LNCaP clone FGC (cell line): ENCODE data around the gene GGTA1.
"Not testable (repeated sequence)": the region's sequence is repeated elsewhere in the genome, so short reads cannot be mapped to it uniquely, and the experiment has no call there.

Experiments
- DNase-seq: peaks from one replicate; pipeline ENCODE4 v3.0.0-alpha.2; 2011; ENCODE audit warnings: low read depth
- H3K4me3 ChIP-seq: 2 replicates; pipeline ENCODE4 v1.5.1; 2011; ENCODE audit warnings: mild to moderate bottlenecking, low read depth, low read length, control low read depth
- CTCF ChIP-seq: IDR thresholded peaks from 2 replicates; pipeline ENCODE4 v1.5.1; 2012; ENCODE audit warnings: mild to moderate bottlenecking; ENCODE audit not compliant: control insufficient read depth, insufficient read depth; ENCODE audit errors: extremely low read depth

Gene GGTA1

GRCh38 chr9:121459513-121459912 is 40.1 kb downstream of the GGTA1 start:
- no peak overlapping the region for H3K4me3 ChIP-seq
- TF ChIP-seq CTCF: no peak
- DNase-seq: no peak

DNA sequence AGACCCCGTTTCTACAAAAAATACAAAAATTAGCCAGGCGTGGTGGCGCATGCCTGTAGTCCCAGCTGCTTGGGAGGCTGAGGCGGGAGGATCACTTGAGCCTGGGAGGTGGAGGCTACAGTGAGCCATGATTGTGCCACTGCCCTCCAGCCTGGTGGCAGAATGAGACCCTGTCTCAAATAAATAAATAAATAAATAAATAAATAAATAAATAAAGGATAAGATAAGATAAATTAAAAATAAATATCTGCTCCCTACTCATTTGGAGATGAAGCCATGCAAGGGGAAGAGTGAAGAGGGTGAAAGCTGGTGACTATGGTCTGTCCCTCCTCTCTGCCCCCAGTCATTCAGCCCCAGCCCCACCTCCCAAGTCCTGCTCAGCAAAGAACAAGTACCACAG is 41.2 kb downstream of the GGTA1 start:
- H3K4me3 ChIP-seq, DNase-seq: not testable (repeated sequence)

GRCh38 chr9:121455527-121456239 is 44.0 kb downstream of the GGTA1 start:
- TF ChIP-seq CTCF: no peak

DNA sequence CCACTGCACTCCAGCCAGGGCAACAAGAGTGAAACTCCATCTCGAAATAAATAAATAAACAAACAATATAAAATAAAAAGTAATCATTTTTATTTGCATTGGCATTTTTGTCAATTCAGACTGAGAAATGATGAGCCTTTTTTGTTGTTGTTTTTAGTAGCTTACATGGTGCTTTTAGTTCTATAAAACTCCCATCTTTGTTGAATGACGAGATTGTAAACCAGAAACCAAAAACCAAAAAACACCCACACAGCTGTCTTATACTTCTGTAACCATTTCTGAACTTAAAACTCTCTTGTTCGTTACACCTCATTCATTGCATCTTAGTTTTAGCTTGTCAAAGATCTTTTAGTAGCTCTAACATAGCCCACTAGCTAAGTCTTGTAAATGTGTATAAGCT is 44.7 kb downstream of the GGTA1 start:
- TF ChIP-seq CTCF: no peak
- no peak for DNase-seq
- H3K4me3 ChIP-seq: no peak overlapping the region

More at GRCh38 chr9:121455527-121456239, 44.0 kb downstream of the GGTA1 start:
- no peak overlapping the region for H3K4me3 ChIP-seq
- DNase-seq: no peak

DNA sequence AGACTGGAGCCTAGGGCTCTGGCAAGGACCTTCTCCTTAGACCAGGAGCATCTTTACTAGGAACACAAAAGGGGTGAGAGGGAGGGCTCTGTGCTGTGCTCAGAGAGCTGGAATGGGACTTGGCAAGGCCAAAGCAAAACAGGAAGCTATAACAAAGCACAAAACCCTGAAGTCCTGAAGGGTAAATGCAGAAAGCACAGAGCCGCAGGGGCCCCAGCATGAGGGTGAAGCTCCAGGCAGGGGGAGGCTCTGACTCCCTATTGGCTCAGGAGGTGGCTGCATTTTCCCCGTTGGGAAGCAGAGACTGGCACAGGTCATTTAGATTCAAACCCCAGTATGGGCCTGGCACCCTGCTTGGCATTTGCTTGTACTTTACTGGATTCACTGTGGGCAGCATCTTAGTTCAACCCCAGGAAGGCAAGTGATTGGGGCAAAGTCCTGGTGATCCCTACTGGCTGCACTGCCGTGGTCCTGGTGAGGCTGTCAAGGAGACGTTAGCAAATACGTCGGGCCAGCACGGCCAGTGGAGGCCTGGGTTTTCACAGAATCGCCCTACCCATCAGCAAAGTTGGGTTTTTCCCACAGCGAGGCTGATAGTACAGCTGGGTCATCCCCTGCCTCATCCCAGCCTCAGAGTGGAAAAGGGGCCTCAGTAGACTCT is 46.3 kb downstream of the GGTA1 start:
- H3K4me3 ChIP-seq: no peak overlapping the region
- TF ChIP-seq CTCF: no peak
- no peak for DNase-seq

- H3K4me3 ChIP-seq: no peak overlapping the region
- TF ChIP-seq CTCF: no peak
- no peak for DNase-seq
Observed at GRCh38 chr9:121452085-121452484, 47.6 kb downstream of the GGTA1 start.

- H3K4me3 ChIP-seq: no peak overlapping the region
- TF ChIP-seq CTCF: no peak
- DNase-seq: no peak
Observed at GRCh38 chr9:121451586-121451985, 48.1 kb downstream of the GGTA1 start.
